RCC 7860 (cell line): ENCODE measurements around the gene MX2.
A peak's percentile ranks its signal among the peaks of the same experiment; 100 is the strongest.
"Not testable (repeated sequence)": the region's sequence is repeated elsewhere in the genome, so short reads cannot be mapped to it uniquely, and the experiment has no call there.

ENCODE experiments used
- DNase-seq: peaks from one replicate; pipeline ENCODE4 v3.0.0-alpha.2; 2015; ENCODE audit warnings: low spot score
- FAIRE-seq: peaks from 2 replicates; lab custom pipeline; 2012; peaks lifted over from hg19 to GRCh38; lab: Jason Lieb, UNC

Gene MX2, protein sequence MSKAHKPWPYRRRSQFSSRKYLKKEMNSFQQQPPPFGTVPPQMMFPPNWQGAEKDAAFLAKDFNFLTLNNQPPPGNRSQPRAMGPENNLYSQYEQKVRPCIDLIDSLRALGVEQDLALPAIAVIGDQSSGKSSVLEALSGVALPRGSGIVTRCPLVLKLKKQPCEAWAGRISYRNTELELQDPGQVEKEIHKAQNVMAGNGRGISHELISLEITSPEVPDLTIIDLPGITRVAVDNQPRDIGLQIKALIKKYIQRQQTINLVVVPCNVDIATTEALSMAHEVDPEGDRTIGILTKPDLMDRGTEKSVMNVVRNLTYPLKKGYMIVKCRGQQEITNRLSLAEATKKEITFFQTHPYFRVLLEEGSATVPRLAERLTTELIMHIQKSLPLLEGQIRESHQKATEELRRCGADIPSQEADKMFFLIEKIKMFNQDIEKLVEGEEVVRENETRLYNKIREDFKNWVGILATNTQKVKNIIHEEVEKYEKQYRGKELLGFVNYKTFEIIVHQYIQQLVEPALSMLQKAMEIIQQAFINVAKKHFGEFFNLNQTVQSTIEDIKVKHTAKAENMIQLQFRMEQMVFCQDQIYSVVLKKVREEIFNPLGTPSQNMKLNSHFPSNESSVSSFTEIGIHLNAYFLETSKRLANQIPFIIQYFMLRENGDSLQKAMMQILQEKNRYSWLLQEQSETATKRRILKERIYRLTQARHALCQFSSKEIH

DNA sequence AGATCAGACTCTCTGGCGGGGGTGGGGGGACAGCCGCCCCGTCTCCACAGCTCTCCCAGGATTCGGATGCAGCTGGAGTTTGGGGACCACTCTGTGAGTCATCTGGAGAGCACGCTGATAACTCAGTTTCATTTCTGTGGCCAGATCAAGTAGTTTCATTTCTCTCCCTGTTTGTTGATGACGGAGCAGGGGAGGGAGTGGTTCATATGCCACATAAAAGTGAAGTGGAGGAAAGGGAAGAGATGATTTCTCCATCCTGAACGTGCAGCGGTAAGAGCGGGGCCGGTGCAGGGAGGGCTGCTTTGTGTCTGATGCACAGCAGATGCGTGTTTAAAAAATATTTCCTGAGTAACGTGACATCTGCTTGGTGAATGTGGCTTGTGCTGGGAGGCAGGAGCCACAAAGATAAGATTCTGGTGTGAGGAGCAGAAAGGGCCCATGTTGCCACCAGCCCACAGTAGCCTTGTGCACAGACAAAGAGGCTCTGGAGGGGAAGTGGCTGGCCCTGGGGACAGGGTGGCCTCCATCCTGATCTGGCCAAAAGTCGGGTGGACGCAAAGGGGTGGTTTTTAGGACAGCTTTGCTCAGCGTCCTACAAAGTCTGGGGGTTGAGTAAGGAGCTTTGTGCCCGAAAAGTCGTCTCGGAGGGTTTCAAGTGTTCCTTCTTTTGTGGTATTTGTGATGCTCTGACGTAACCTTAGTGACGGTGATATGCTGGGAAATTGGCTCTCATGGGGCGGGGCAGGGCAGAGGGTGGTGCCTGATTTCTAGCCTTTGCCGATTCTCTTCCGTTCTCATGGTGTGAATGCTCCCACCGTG lies at the start of gene MX2:
Gene MX2 (plus strand): TSS at position 242 of the 819 bp plus-strand sequence. CDS start 14,880 bp downstream, outside the sequence.
- peak; percentile 35 for DNase-seq
- no peak for FAIRE-seq

- not testable (repeated sequence) for FAIRE-seq, DNase-seq
These were observed 48.3 kb upstream of the MX2 start for GRCh38 chr21:41313285-41314164.

- DNase-seq (no peak), FAIRE-seq (no peak)
These were observed 46.1 kb upstream of the MX2 start for GRCh38 chr21:41315726-41316125.

DNA sequence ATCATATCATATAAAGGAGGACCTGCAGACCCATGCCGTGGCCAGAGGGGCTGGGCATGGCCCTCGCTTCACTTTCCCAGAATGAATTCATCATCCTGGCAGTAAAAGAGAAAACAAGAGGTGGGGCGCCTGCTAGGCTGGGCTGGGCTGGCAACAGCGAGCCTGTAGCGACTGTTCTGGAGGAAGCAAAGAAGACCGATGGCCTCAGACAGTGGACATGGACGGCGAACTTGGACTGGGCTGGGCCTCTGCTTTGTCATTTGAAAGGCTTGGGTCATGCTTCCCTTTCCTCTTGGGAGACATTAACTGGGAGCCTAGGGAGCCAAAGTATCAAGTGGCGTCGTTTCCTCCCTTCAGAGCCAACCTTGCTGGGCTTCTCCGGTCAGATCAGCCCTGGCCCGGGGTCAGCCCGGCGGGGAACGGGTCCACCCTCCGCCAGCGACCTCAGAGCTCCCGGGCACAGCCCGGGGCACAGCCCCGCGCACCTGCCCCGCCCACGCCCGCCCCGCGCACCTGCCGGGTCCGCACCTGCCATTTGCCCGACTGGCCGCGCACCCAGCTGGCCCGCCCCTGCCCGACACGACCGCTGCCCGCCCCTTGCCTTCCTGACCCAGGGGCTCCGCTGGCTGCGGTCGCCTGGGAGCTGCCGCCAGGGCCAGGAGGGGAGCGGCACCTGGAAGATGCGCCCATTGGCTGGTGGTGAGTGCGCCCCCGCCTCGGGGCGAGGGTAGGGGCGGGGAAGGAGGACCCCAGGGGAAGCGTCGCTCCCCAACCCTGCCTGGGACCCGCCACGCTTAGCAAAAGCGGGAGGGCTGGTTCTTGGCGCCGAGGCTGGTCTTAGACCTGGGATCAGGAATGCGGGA lies 45.4 kb upstream of the MX2 start, which contains the start of gene FAM3B:
Gene FAM3B (plus strand): TSS at position 602 of the 863 bp plus-strand sequence. CDS start 79 bp downstream, at position 681.
- no peak for DNase-seq
- FAIRE-seq = no peak

DNA sequence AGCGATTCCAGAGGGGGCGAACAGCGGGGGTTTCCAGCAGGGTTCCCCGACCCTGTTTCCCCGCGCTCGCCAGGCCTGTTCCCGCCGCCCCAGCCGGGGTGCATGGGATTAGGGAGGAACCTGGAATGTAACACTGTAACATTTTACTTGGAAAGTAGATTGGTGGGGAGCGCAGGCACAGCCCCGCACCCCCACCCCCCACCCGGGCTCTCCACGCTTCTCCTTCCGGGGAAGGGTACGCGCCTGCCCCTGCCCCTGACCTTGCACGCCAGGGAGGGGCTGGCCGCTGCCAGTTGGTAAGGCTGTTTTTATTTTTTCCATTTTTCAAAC lies 44.8 kb upstream of the MX2 start:
- FAIRE-seq (no peak), DNase-seq (no peak)

DNA sequence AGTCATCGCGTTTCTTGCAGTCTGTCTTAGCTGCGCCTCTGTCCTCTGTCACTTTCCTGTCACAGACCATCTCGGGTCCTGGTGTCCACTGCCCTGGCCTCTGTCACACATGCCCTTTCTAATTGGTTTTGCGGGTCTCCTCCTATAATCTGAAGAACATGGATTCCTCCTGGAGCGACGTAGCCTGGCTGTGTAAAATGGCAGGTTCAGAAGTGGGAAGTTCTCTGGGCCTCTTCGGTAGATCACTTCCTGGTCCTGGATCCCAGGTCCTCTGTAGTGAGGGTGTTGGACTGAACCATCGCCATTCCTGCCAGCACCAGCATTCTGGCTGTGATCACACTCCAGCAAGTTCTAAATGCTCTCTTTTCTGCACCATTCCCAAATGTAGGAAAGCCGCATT lies 44.4 kb upstream of the MX2 start:
- FAIRE-seq = no peak

GRCh38 chr21:41318218-41318617 lies 43.6 kb upstream of the MX2 start:
- no peak for DNase-seq
- no peak for FAIRE-seq

More for the DNA sequence above, 44.4 kb upstream of the MX2 start:
- DNase-seq = no peak

DNA sequence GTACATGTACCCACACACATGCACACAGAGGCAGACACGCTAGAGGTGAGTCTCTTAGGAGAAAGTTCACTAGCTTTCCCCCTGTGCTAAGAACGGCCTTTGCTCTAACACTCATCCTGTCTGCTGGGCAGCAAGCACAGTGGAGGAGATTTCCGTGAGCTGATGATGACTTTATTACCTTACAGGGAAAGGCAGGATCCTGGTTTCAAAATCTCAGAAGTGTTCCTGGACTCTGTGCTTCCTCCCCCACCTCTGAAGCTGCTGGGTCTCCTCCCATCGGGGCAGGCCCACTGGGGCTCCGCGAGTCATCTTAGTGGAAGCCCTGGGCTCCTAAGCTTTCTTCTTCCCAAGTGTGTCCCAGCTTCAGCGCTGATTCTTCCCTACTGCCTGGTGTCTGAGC lies 42.6 kb upstream of the MX2 start:
- no peak for DNase-seq
- FAIRE-seq = no peak

DNA sequence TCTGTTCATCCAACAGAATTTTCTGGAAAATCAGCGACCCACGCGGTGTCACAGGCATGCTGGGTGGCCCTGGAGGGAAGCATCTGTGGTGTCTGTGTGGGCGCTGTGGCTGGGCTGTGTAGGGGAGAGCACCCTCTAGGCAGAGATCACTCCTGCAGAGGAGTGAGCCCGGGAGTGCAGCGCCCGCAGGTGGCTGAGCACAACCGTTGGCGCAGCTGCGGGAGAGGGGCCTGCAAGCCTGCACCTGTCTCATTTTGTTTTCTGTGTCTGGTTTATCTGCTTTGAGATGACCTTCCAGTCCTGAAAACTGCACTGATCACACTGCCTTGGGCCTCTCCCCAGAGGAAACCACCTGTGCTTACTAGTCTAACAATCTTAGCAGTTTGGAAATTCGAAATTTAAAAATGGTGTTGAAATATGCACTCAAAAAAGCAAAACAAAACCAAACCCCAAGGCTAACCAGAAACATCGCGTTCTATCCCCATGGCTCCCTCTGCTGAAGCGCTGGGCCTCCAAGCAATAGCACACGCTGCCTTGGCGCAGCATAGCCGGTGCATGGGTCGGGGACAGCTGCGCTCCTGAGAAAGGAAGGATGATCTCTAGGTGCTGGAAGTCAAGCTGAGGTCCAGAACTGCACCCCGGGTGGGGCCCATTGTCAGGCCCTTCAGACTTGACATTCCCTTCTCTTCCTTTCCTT lies 40.5 kb upstream of the MX2 start:
- DNase-seq = no peak
- no peak for FAIRE-seq

DNA sequence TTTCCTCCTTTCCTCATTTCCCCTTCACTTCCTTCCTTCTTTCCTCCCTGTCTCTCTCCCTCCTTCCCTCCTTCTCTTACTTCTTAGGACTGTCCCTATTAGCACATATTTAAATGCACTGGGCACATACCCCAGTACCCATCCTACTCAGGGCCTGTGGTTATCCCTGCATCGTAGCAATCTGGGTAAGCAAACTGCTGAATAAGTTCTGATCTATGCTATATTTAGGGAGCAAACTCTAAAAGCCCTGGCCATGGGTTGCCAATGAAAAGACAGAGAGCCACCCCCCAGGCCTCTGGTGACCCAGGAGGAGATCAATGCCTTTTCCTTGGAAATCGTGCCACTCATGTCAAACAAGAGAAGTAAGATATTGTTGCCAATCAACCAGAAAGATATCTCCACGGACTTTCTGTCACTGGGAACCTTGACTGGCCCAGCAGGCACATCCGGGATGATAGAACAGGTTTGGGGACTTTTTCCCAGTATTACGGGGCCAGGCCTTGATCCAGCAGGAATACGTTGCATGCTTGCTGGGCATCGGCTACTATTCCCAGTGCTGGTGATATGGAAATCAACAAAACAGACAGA lies 39.8 kb upstream of the MX2 start:
- DNase-seq (no peak), FAIRE-seq (no peak)

DNA sequence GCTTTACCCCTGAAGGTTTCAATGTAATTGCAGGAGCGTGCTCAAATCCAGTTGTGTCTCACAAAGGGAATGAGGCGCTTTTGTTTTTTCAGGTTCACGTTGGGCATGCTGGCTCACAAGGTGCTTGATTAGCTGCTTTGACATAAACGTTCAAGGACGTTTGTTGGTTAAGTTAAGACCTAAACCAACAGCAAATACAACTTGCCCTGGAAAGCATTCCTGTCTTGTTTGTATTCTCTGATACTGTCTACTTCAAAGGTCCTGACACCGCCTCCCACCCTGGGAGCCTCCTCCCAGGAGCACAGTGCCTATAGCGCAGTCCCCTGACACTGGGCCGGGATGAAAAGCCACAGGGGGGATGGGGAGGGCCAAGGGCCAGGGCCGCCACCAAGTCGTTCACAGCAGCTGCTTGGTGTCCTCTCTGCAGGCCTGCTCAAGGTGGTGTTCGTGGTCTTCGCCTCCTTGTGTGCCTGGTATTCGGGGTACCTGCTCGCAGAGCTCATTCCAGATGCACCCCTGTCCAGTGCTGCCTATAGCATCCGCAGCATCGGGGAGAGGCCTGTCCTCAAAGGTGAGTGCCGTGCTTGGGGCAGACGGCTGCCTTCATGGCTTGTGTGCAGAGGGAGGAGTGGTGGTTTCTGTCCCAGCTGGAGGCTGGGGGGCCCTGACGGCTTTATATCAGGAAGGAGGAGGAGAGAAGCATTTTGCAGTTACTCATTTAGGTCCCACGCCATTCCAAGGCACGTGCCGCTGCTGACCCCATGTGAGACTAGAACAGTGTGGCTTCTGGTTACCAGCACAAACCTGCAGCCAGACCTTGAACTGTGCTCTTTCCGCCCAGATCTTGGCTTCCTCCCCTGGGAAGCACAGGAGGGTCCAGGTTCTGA lies 39.1 kb upstream of the MX2 start:
- DNase-seq = no peak
- no peak for FAIRE-seq

- FAIRE-seq = no peak
- DNase-seq = no peak
These were observed 36.5 kb upstream of the MX2 start for GRCh38 chr21:41325138-41325912.

DNA sequence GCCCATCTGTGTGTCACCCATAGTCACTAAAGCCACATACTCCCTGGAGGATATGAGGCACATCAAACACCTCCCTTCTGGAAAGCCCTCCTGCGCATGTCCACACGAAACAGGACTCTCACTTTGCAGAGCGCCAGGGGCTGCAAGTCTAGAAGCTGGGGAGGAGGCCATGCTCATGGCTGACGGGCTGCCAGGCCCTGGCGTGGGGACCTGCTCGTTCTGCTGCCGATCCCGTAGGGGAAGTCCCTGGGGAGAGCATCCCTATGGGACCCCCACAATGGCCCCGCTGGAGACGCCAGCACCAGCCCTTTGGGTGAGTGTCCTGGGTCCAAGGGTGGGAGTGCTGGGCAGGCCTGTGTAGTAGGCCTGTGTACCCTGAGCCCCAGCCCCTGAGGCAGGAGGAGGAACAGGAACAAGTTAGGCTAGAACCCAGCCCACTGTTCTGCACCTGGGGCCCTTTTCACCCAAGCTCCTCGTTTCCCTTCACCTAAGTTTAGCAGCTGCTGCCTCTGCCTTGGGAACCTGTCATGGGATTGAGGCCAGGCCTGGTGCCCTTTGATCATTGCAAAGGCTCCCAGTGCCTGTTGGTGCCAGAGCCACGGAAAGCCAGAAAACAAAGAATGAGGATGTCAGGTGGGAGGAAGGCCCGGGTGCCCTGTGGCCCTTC lies 35.3 kb upstream of the MX2 start:
- FAIRE-seq (no peak), DNase-seq (no peak)

DNA sequence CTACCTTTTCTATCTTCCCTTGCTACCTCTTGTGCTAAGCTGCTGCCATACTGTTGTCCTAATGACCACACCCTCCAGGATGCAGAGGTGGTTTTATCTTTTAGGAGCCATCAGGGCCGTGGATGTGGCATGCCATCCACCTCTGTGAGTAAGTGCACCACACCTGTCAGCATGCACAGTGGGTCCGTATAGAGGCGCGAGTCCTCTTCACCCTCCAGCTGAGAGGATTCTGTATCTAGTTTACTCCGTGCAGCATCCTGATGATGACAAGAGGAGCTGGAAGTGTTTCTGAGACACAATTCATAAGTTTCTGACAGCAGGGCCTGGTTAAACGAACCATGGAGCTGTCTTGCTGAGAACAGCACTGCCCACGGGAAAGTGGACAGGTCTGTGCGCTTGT lies 34.1 kb upstream of the MX2 start:
- FAIRE-seq (no peak), DNase-seq (no peak)

GRCh38 chr21:41328660-41329607 lies 32.9 kb upstream of the MX2 start:
- no peak for FAIRE-seq
- peak; percentile 43 for DNase-seq
